Neural cell (in vitro differentiated cells): ENCODE data around the gene HDAC4.

ENCODE experiments used
- EZH2 ChIP-seq: fragments of 200-600, 300-800 bp; shearing (Covaris generic), sonication (generic); IDR thresholded peaks from 2 replicates; pipeline ENCODE4 v1.6.1; 2014; ENCODE audit warnings: antibody characterized with exemption, low read length, borderline replicate concordance, mild to moderate bottlenecking; ENCODE audit not compliant: insufficient read depth, poor library complexity, severe bottlenecking
- MXI1 ChIP-seq: fragments of 450-650 bp; conservative IDR thresholded peaks from 2 replicates; pipeline ENCODE4 v1.6.1; 2014; ENCODE audit warnings: antibody characterized with exemption, mild to moderate bottlenecking; ENCODE audit not compliant: poor library complexity, severe bottlenecking
- POLR2AphosphoS5 ChIP-seq: IDR thresholded peaks from 2 replicates; pipeline ENCODE4 v1.6.1; 2012
- SMC3 ChIP-seq: fragments of 450-650 bp; conservative IDR thresholded peaks from 2 replicates; pipeline ENCODE4 v1.6.1; 2014; ENCODE audit warnings: antibody characterized with exemption, mild to moderate bottlenecking, moderate library complexity; ENCODE audit not compliant: poor library complexity
- TF ChIP-seq, protein P1 (sequence below): fragments of 450-650 bp; IDR thresholded peaks from 2 replicates; pipeline ENCODE4 v1.5.1; 2014; ENCODE audit warnings: antibody characterized with exemption, mild to moderate bottlenecking, moderate library complexity; ENCODE audit not compliant: poor library complexity, severe bottlenecking

DNA sequence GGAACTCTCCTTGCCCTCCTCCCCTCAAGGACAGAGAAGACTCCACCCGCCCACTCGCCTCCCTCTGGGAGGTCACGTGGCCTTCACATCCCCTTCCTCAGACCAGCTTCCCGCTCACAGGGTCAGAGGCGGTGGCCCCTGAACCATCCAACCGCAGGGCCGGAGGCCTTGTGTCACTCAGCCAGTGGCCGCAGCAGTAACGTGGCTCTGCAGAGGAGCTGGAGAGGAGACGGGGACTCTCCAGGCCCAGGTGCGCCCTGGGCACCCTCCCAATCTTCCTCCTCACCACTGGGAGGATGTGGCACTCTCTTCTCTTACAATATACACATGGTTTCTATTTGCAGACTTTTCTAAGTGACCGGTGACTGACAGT, 391.2 kb downstream of the HDAC4 start:
- TF ChIP-seq, protein P1, sequence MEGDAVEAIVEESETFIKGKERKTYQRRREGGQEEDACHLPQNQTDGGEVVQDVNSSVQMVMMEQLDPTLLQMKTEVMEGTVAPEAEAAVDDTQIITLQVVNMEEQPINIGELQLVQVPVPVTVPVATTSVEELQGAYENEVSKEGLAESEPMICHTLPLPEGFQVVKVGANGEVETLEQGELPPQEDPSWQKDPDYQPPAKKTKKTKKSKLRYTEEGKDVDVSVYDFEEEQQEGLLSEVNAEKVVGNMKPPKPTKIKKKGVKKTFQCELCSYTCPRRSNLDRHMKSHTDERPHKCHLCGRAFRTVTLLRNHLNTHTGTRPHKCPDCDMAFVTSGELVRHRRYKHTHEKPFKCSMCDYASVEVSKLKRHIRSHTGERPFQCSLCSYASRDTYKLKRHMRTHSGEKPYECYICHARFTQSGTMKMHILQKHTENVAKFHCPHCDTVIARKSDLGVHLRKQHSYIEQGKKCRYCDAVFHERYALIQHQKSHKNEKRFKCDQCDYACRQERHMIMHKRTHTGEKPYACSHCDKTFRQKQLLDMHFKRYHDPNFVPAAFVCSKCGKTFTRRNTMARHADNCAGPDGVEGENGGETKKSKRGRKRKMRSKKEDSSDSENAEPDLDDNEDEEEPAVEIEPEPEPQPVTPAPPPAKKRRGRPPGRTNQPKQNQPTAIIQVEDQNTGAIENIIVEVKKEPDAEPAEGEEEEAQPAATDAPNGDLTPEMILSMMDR, result no peak
- no peak for TF ChIP-seq EZH2
- TF ChIP-seq SMC3, result no peak
- no peak for TF ChIP-seq MXI1
- TF ChIP-seq POLR2AphosphoS5, result no peak
